ENCODE results near the gene IL22.
A peak's percentile ranks its signal among the peaks of the same experiment; 100 is the strongest.
"Not testable (repeated sequence)": the region's sequence is repeated elsewhere in the genome, so short reads cannot be mapped to it uniquely, and the experiment has no call there.

IL22 gene

GRCh38 chr12:68227356-68227755 is 26.0 kb downstream of the IL22 start:
- DNase-seq = no peak

- peak; percentile 65 for DNase-seq
Observed at GRCh38 chr12:68225576-68226476, 27.6 kb downstream of the IL22 start, which contains the start of gene IL26. Gene IL26 (minus strand): TSS chr12:68225810. CDS start chr12:68225756, 54 bp downstream.

- no peak for DNase-seq
Observed at GRCh38 chr12:68224613-68225285, 28.7 kb downstream of the IL22 start.

GRCh38 chr12:68223067-68223747 is 30.2 kb downstream of the IL22 start:
- peak; percentile 86 for DNase-seq

GRCh38 chr12:68222326-68222725 is 31.1 kb downstream of the IL22 start:
- DNase-seq = no peak

- DNase-seq = no peak
Observed at GRCh38 chr12:68221497-68221896, 31.9 kb downstream of the IL22 start.

- DNase-seq = no peak
Observed at GRCh38 chr12:68210875-68211274, 42.5 kb downstream of the IL22 start.

GRCh38 chr12:68209048-68209728 is 44.2 kb downstream of the IL22 start:
- not testable (repeated sequence) for DNase-seq

GRCh38 chr12:68207276-68207675 is 46.1 kb downstream of the IL22 start:
- DNase-seq = no peak

- DNase-seq = no peak
Observed at GRCh38 chr12:68206446-68206845, 47.0 kb downstream of the IL22 start.

- DNase-seq = no peak
Observed at GRCh38 chr12:68203460-68203875, 49.9 kb downstream of the IL22 start.

- DNase-seq = no peak
Observed at GRCh38 chr12:68200854-68201253, 52.5 kb downstream of the IL22 start.

GRCh38 chr12:68199127-68199526 is 54.3 kb downstream of the IL22 start:
- no peak for DNase-seq

- DNase-seq = no peak
Observed at GRCh38 chr12:68198507-68199086, 54.8 kb downstream of the IL22 start.

Measured in activated effector memory CD4-positive, alpha-beta T cell treated with anti-CD3 and anti-CD28 coated beads, Interleukin-2, amount 50 U/mL, for 16 hours (primary cell).